ENCODE results near the gene PDE2A.

DNA sequence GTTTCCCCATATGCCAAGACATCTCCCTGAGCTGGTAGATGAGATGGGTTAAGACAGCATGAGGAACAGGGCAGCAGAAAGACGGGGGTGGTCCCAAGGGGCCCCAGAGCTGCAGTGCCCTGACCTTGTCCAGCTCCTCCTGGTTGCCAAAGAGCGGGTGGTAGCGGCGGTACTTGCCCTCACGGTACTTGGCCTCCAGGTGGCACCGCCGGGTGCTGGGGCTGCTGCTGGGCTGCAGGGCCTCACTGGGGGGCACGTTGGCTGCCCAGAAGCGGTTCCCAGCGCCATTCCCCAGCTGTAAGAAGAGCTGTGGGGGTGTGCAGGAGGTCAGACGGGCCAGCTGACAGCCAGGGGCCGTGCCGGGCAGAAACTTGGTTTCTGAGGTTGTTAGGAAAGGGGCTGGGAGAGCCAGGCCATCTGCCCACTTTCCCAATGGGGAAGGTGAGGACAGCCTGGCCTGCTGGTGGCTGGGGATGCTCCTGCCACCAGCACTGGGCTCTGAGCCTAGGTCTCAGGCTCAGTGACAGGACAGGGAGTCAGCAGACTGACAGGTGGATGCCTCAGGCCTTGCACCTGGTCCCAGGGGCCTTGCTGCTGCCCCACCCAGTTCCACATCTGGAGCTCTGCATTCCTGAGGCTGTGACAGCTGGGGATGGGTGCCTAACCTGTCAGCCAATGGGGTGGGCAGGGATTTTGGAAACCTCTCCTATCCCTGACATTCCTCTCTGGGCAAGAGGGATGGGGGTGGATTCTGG, 30.0 kb upstream of the PDE2A start:
- TF ChIP-seq ZNF274 (IDR thresholded peaks at IDR 0.05; ENCODE audit: low read depth, low read length) = no peak
- no peak for TF ChIP-seq YY1 (IDR thresholded peaks at IDR 0.05; ENCODE audit: insufficient read depth, insufficient read length)

All from NT2/D1 (cell line).